Tibial nerve (tissue), 4 donors: ENCODE data around the gene DLK1.

ENCODE experiments used
- CTCF ChIP-seq, 5 experiments: fragments of 200-600 bp in 3 of 5; fragments of 450-650 bp in 2 of 5; sonication (generic) in 3 of 5; IDR thresholded peaks; one replicate each; pipeline ENCODE4 v1.5.1; 2016 to 2019; ENCODE audit warnings: antibody characterized with exemption in 5 of 5, mild to moderate bottlenecking in 3 of 5, moderate library complexity in 2 of 5
- EP300 ChIP-seq, 2 donors: sonication (generic); formaldehyde crosslinking; IDR thresholded peaks; one replicate each; pipeline ENCODE4 v1.6.1; 2017; ENCODE audit warnings: antibody characterized with exemption in 2 of 2, mild to moderate bottlenecking in 1 of 2
- POLR2A ChIP-seq, 2 donors: fragments of 450-650 bp; IDR thresholded peaks; one replicate each; pipeline ENCODE4 v1.6.1; 2017; ENCODE audit warnings: antibody characterized with exemption in 2 of 2, mild to moderate bottlenecking in 2 of 2, moderate library complexity in 2 of 2

DNA sequence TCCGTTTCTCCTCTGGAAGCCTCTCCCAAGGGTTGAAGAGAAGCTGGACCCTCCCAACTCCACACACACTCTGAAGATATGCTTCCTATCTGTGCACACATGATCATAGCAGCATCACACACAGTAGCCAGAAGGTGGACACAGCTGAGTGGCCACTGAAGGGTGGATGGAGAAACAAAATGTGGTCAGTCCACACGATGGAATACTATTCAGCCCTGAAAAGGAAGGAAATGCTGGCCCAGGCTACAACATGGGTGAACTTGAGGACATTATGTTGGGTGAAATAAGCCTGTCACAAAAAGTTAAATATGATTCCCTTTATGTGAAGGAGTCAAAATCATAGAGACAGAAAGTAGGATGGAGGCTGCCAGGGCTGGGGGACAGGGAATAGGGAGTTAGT, 43.9 kb upstream of the DLK1 start:
- TF ChIP-seq EP300 (IDR thresholded peaks at IDR 0.05), result no peak
- no peak for TF ChIP-seq POLR2A (IDR thresholded peaks at IDR 0.05)
- TF ChIP-seq CTCF (IDR thresholded peaks at IDR 0.05), result no peak
